CD4-positive, alpha-beta memory T cell (primary cell): ENCODE results near the gene KCNG3. TPM values are rescaled to one million over a fixed set of nuclear protein-coding genes. Genes with fewer than 3 reads are reported as not detected.

Experiments
- CTCF ChIA-PET: fragments of 350-600 bp; sonication (Branson Sonifier 250); formaldehyde crosslinking; loops from one replicate; lab custom pipeline; 2021; ENCODE audit warnings: inconsistent platforms; ENCODE audit not compliant: partially characterized antibody; lab: Charles Lee
- POLR2A ChIA-PET: fragments of 350-600 bp; sonication (Branson Sonifier 250); formaldehyde crosslinking; loops from one replicate; lab custom pipeline; 2021; ENCODE audit not compliant: partially characterized antibody; lab: Charles Lee
- DNase-seq, 5 donors: peaks; one replicate each; pipeline versions ENCODE4 v3.0.0 to v3.0.0-alpha.2; 2020 to 2022; ENCODE audit warnings: mixed read lengths in 1 of 5
- H3K27ac ChIP-seq: one replicate; pipeline ENCODE4 v1.7.0; 2013; ENCODE audit warnings: low read depth, low read length
- H3K27me3 ChIP-seq: 2 replicates; pipeline ENCODE4 v1.7.0; 2013; ENCODE audit warnings: mild to moderate bottlenecking, low read length, moderate library complexity; ENCODE audit not compliant: insufficient read depth
- H3K36me3 ChIP-seq: 2 replicates; pipeline ENCODE4 v1.7.0; 2013; ENCODE audit warnings: mild to moderate bottlenecking, low read length, moderate library complexity; ENCODE audit not compliant: insufficient read depth
- H3K4me1 ChIP-seq: 2 replicates; pipeline ENCODE4 v1.7.0; 2013; ENCODE audit warnings: mild to moderate bottlenecking, low read length, moderate library complexity; ENCODE audit not compliant: insufficient read depth
- H3K4me3 ChIP-seq, 2 donors: one replicate each; pipeline ENCODE4 v1.7.0; 2013; ENCODE audit warnings: low read length in 2 of 2, mild to moderate bottlenecking in 1 of 2
- H3K9me3 ChIP-seq, 2 donors: one replicate each; pipeline ENCODE4 v1.7.0; 2013; ENCODE audit warnings: low read length in 2 of 2, control low read depth in 1 of 2; ENCODE audit not compliant: control insufficient read depth in 1 of 2
- H3K27ac Mint-ChIP-seq, 7 donors: one replicate each; pipeline ENCODE4 v1.8.0; 2020 to 2021; ENCODE audit warnings: mixed read lengths in 7 of 7, mild to moderate bottlenecking in 6 of 7, inconsistent platforms in 3 of 7, moderate library complexity in 3 of 7
- H3K27me3 Mint-ChIP-seq, 2 donors: one replicate each; pipeline ENCODE4 v1.8.0; 2020 to 2021; ENCODE audit warnings: mixed read lengths in 2 of 2
- H3K36me3 Mint-ChIP-seq, 2 donors: one replicate each; pipeline ENCODE4 v1.8.0; 2020 to 2021; ENCODE audit warnings: mixed read lengths in 2 of 2, inconsistent platforms in 1 of 2, mild to moderate bottlenecking in 1 of 2
- H3K4me1 Mint-ChIP-seq, 4 donors: one replicate each; pipeline ENCODE4 v1.8.0; 2020 to 2021; ENCODE audit warnings: mixed read lengths in 4 of 4, mild to moderate bottlenecking in 1 of 4
- H3K4me3 Mint-ChIP-seq, 8 donors: one replicate each; pipeline ENCODE4 v1.8.0; 2020 to 2021; ENCODE audit warnings: mixed read lengths in 8 of 8, mild to moderate bottlenecking in 7 of 8, moderate library complexity in 6 of 8, inconsistent platforms in 3 of 8
- H3K9me3 Mint-ChIP-seq, 8 donors: one replicate each; pipeline ENCODE4 v1.8.0; 2020 to 2021; ENCODE audit warnings: mixed read lengths in 8 of 8, mild to moderate bottlenecking in 5 of 8, inconsistent platforms in 3 of 8, moderate library complexity in 1 of 8
- intact Hi-C: fragments of 100-400 bp; cut with micrococcal nuclease; formaldehyde crosslinking; loops from one replicate; pipeline ENCODE4 v1.15.1; 2023
- polyA plus RNA-seq, 2 donors: library from polyadenylated mRNA; unstranded; fragments of 300-500 nt; fragmentation: Illumina TruSeq; gene quantifications; one replicate each; pipeline ENCODE4 v1.2.3, GENCODE V29; 2021
- total RNA-seq, 2 experiments: library from RNA; stranded (reverse); gene quantifications; one replicate each; pipeline ENCODE4 v1.2.3, GENCODE V29; 2021

The KCNG3 gene
- total and polyA plus RNA-seq, 4 experiments from 2014 or later: not detected

GRCh38 chr2:42498497-42498896 lies 4.7 kb upstream of the KCNG3 start:
- intact Hi-C loops: loop anchor here (5.0 kb wide), 1 partner anchor 631 kb away; no protein-coding TSS in a partner anchor
- H3K4me3 ChIP-seq: no peak overlapping the region
- no peaks in the 10 kb centered on the region for H3K4me1 ChIP-seq
- no peak overlapping the region for H3K27ac Mint-ChIP-seq
- no peak overlapping the region for H3K27ac ChIP-seq
- H3K9me3 Mint-ChIP-seq: no peaks in the 10 kb centered on the region
- peaks cover 1 to 9% (median 4%) of the 10 kb centered on the region in 4 donors for H3K4me1 Mint-ChIP-seq
- peaks cover 0 to 2% of the 10 kb centered on the region in 2 donors for H3K36me3 Mint-ChIP-seq
- peaks cover 6 to 11% of the 10 kb centered on the region in 2 donors for H3K27me3 Mint-ChIP-seq
- no peaks in the 10 kb centered on the region for H3K27me3 ChIP-seq
- ChIA-PET CTCF (interaction anchor here (0.6 to 6.7 kb wide), 5 partner anchors 8 to 165 kb away, joined by 3 to 38 read pairs (median 3); no protein-coding TSS in a partner anchor), POLR2A (no interaction called here)
- no peaks in the 10 kb centered on the region for H3K9me3 ChIP-seq
- no peak overlapping the region for H3K4me3 Mint-ChIP-seq
- H3K36me3 ChIP-seq: no peaks in the 10 kb centered on the region
- DNase-seq: no peak

GRCh38 chr2:42495611-42496010 lies 1.8 kb upstream of the KCNG3 start:
- H3K4me3 Mint-ChIP-seq: no peak overlapping the region
- Histone ChIP-seq H3K4me1 (no peaks in the 10 kb centered on the region), H3K9me3 (no peaks in the 10 kb centered on the region), H3K36me3 (no peaks in the 10 kb centered on the region), H3K4me3 (no peak overlapping the region), H3K27me3 (peaks cover 9% of the 10 kb centered on the region), H3K27ac (no peak overlapping the region)
- peaks cover 11 to 19% of the 10 kb centered on the region in 2 donors for H3K27me3 Mint-ChIP-seq
- DNase-seq: no peak
- H3K9me3 Mint-ChIP-seq: no peaks in the 10 kb centered on the region
- peaks cover 2 to 15% (median 7%) of the 10 kb centered on the region in 4 donors for H3K4me1 Mint-ChIP-seq
- peak overlapping the region in 1 of 7 donors; percentile 69 for H3K27ac Mint-ChIP-seq
- ChIA-PET POLR2A (no interaction called here), CTCF (interaction anchor here (0.6 to 6.7 kb wide), 9 partner anchors 9 to 172 kb away, joined by 3 to 38 read pairs (median 4); no protein-coding TSS in a partner anchor)
- H3K36me3 Mint-ChIP-seq: peaks cover 0 to 2% of the 10 kb centered on the region in 2 donors
- intact Hi-C loops: loop anchor here (1.0 to 5.0 kb wide), 4 partner anchors 71 to 628 kb away; no protein-coding TSS in a partner anchor

- H3K4me1 ChIP-seq: no peaks in the 10 kb centered on the region
- H3K27ac ChIP-seq: no peak overlapping the region
- ChIA-PET CTCF (interaction anchor here (0.6 to 6.7 kb wide), 7 partner anchors 12 to 169 kb away, joined by 3 to 38 read pairs (median 4); no protein-coding TSS in a partner anchor), POLR2A (no interaction called here)
- no peak overlapping the region for H3K4me3 ChIP-seq
- no peaks in the 10 kb centered on the region for H3K36me3 ChIP-seq
- intact Hi-C loops: loop anchor here (1.0 to 5.0 kb wide), 4 partner anchors 72 to 628 kb away; no protein-coding TSS in a partner anchor
- Mint-ChIP-seq H3K27me3 (peaks cover 11 to 19% of the 10 kb centered on the region in 2 donors), H3K4me1 (peaks cover 2 to 15% (median 7%) of the 10 kb centered on the region in 4 donors), H3K9me3 (no peaks in the 10 kb centered on the region), H3K36me3 (peaks cover 0 to 2% of the 10 kb centered on the region in 2 donors), H3K27ac (peak overlapping the region in 1 of 7 donors; percentile 69), H3K4me3 (peak overlapping the region; percentile 91 to 98 (median 94))
- peaks cover 9% of the 10 kb centered on the region for H3K27me3 ChIP-seq
- peak in 1 of 5 donors; percentile 7 for DNase-seq
- no peaks in the 10 kb centered on the region for H3K9me3 ChIP-seq
These were observed 1.4 kb upstream of the KCNG3 start for GRCh38 chr2:42495234-42495581.

GRCh38 chr2:42494355-42495233 lies 812 bp upstream of the KCNG3 start:
- intact Hi-C loops: loop anchor here (1.0 to 5.0 kb wide), 5 partner anchors 72 to 627 kb away; partner anchors contain the start of gene COX7A2L
- DNase-seq: peak; percentile 69 to 74 (median 70)
- no peak overlapping the region for H3K27ac ChIP-seq
- no peaks in the 10 kb centered on the region for H3K4me1 ChIP-seq
- Mint-ChIP-seq H3K27ac (peak overlapping the region in 5 of 7 donors; percentile 44 to 79 (median 69)), H3K4me3 (peak overlapping the region; percentile 91 to 98 (median 94)), H3K4me1 (peaks cover 2 to 15% (median 7%) of the 10 kb centered on the region in 4 donors), H3K9me3 (no peaks in the 10 kb centered on the region), H3K36me3 (peaks cover 0 to 2% of the 10 kb centered on the region in 2 donors), H3K27me3 (peaks cover 11 to 22% of the 10 kb centered on the region in 2 donors)
- H3K36me3 ChIP-seq: no peaks in the 10 kb centered on the region
- H3K4me3 ChIP-seq: peak overlapping the region; percentile 66 to 77
- ChIA-PET CTCF (interaction anchor here (0.7 to 6.7 kb wide), 7 partner anchors 10 to 169 kb away, joined by 3 to 38 read pairs (median 4); no protein-coding TSS in a partner anchor), POLR2A (no interaction called here)
- no peaks in the 10 kb centered on the region for H3K9me3 ChIP-seq
- H3K27me3 ChIP-seq: peaks cover 9% of the 10 kb centered on the region

- Mint-ChIP-seq H3K9me3 (no peaks in the 10 kb centered on the region), H3K4me1 (peaks cover 2 to 15% (median 7%) of the 10 kb centered on the region in 4 donors), H3K4me3 (peak overlapping the region; percentile 62 to 82 (median 75)), H3K36me3 (peaks cover 0 to 2% of the 10 kb centered on the region in 2 donors), H3K27me3 (peaks cover 11 to 20% of the 10 kb centered on the region in 2 donors), H3K27ac (no peak overlapping the region)
- Histone ChIP-seq H3K27me3 (peaks cover 9% of the 10 kb centered on the region), H3K9me3 (no peaks in the 10 kb centered on the region), H3K4me1 (no peaks in the 10 kb centered on the region), H3K4me3 (no peak overlapping the region), H3K36me3 (no peaks in the 10 kb centered on the region), H3K27ac (no peak overlapping the region)
- POLR2A ChIA-PET: no interaction called here
- CTCF ChIA-PET: interaction anchor here (6.7 kb wide), 1 partner anchor 171 kb away, joined by 38 read pairs; no protein-coding TSS in a partner anchor
- intact Hi-C loops: loop anchor here (5.0 kb wide), 1 partner anchor 131 kb away; the partner anchor contains the start of gene COX7A2L
- DNase-seq: peak in 4 of 5 donors; percentile 32 to 45 (median 33)
These were observed 903 bp downstream of the KCNG3 start for GRCh38 chr2:42492691-42493467.

- Mint-ChIP-seq H3K27ac (no peak overlapping the region), H3K4me1 (peaks cover 0 to 7% (median 4%) of the 10 kb centered on the region in 4 donors), H3K9me3 (no peaks in the 10 kb centered on the region), H3K4me3 (no peak overlapping the region), H3K27me3 (peaks cover 5 to 11% of the 10 kb centered on the region in 2 donors), H3K36me3 (no peaks in the 10 kb centered on the region)
- no peaks in the 10 kb centered on the region for H3K9me3 ChIP-seq
- no peak overlapping the region for H3K4me3 ChIP-seq
- no peak for DNase-seq
- no peaks in the 10 kb centered on the region for H3K36me3 ChIP-seq
- no peaks in the 10 kb centered on the region for H3K4me1 ChIP-seq
- intact Hi-C loops: no loop called here
- ChIA-PET CTCF (interaction anchor here (1.4 kb wide), 1 partner anchor 10 kb away, joined by 3 read pairs; no protein-coding TSS in a partner anchor), POLR2A (no interaction called here)
- no peak overlapping the region for H3K27ac ChIP-seq
- peaks cover 9% of the 10 kb centered on the region for H3K27me3 ChIP-seq
These were observed 5.5 kb downstream of the KCNG3 start for GRCh38 chr2:42488297-42488696.
